NCI-H2081 treated with DMSO at 0.1 percent for 48 hours (cell line): ENCODE data around the gene COL9A2.
A peak's percentile ranks its signal among the peaks of the same experiment; 100 is the strongest.

Source experiments
- DNase-seq: peaks from one replicate; lab custom pipeline; 2025; lab: John Stamatoyannopoulos, UW

The COL9A2 gene

GRCh38 chr1:40257688-40258444, 59.2 kb downstream of the COL9A2 start, which contains the start of gene ZMPSTE24:
Gene ZMPSTE24 (plus strand): TSS chr1:40258236. CDS start chr1:40258272, 36 bp downstream.
- DNase-seq = peak; percentile 96

GRCh38 chr1:40257313-40257687, 59.8 kb downstream of the COL9A2 start:
- no peak for DNase-seq

GRCh38 chr1:40256401-40257084, 60.5 kb downstream of the COL9A2 start:
- DNase-seq = no peak

GRCh38 chr1:40255231-40255630, 61.9 kb downstream of the COL9A2 start:
- DNase-seq = no peak

DNA sequence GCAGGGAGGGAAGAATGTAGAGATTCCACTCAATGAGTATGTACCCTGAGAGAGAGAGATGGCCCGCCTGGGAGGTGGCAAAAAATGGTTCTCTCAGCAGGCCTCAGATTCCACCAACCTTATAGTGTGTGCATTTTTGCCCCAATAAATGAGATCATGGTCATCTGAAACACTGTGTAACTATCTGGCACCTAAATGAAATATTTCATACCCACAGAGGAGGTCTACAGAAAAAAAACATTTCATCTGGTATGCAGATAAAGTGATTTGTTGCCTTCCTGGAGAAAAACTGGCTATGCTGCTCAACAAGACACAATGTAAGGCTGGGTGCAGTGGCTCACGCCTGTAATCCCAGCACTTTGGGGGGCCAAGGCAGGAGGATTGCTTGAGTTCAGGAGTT, 64.5 kb downstream of the COL9A2 start:
- no peak for DNase-seq

GRCh38 chr1:40251456-40251855, 65.6 kb downstream of the COL9A2 start:
- no peak for DNase-seq
